Naive thymus-derived CD4-positive, alpha-beta T cell (primary cell): ENCODE measurements around the gene GSX2. TPM values are rescaled to one million over a fixed set of nuclear protein-coding genes. Genes with fewer than 3 reads are reported as not detected.
"Not testable (repeated sequence)": the region's sequence is repeated elsewhere in the genome, so short reads cannot be mapped to it uniquely, and the experiment has no call there.

Experiments used
- ATAC-seq: fragments of 150-1000 bp; cut with Tn5 transposase; 2 replicates; pipeline ENCODE4 v1.10.0; 2021; ENCODE audit warnings: mild to moderate bottlenecking, moderate library complexity
- CTCF ChIA-PET: fragments of 350-600 bp; sonication (Branson Sonifier 250); formaldehyde crosslinking; loops from one replicate; lab custom pipeline; 2021; ENCODE audit warnings: antibody characterized with exemption; lab: Charles Lee
- POLR2A ChIA-PET: fragments of 350-600 bp; sonication (Branson Sonifier 250); formaldehyde crosslinking; loops from one replicate; lab custom pipeline; 2021; ENCODE audit warnings: antibody characterized with exemption, inconsistent platforms; lab: Charles Lee
- DNase-seq, 9 donors: peaks; one replicate each; pipeline versions ENCODE4 v3.0.0 to v3.0.0-alpha.2; 2020 to 2022; ENCODE audit warnings: mixed read lengths in 1 of 9
- H3K27ac ChIP-seq: one replicate; pipeline ENCODE4 v1.7.0; 2013; ENCODE audit warnings: mild to moderate bottlenecking, low read depth, low read length, moderate library complexity
- H3K27me3 ChIP-seq, 2 donors: one replicate each; pipeline ENCODE4 v1.7.0; 2013; ENCODE audit warnings: low read length in 2 of 2, mild to moderate bottlenecking in 2 of 2, moderate library complexity in 2 of 2; ENCODE audit not compliant: control insufficient read depth in 2 of 2, insufficient read depth in 2 of 2
- H3K36me3 ChIP-seq, 3 experiments: 1 replicate in 2 of 3; 2 replicates in 1 of 3; pipeline ENCODE4 v1.7.0; 2013; ENCODE audit warnings: low read length in 3 of 3, mild to moderate bottlenecking in 3 of 3, moderate library complexity in 1 of 3; ENCODE audit not compliant: insufficient read depth in 3 of 3, control insufficient read depth in 2 of 3
- H3K4me1 ChIP-seq, 2 donors: one replicate each; pipeline ENCODE4 v1.7.0; 2013; ENCODE audit warnings: low read length in 2 of 2, mild to moderate bottlenecking in 2 of 2, moderate library complexity in 1 of 2; ENCODE audit not compliant: control insufficient read depth in 2 of 2, insufficient read depth in 2 of 2
- H3K4me3 ChIP-seq: 2 replicates; pipeline ENCODE4 v1.7.0; 2013; ENCODE audit warnings: mild to moderate bottlenecking, low read length
- H3K9me3 ChIP-seq, 3 experiments: 1 replicate in 2 of 3; 2 replicates in 1 of 3; pipeline ENCODE4 v1.7.0; 2013; ENCODE audit warnings: low read length in 3 of 3; ENCODE audit not compliant: control insufficient read depth in 2 of 3
- H3K27ac Mint-ChIP-seq, 9 donors: one replicate each; pipeline ENCODE4 v1.8.0; 2020 to 2022; ENCODE audit warnings: mixed read lengths in 9 of 9, mild to moderate bottlenecking in 8 of 9, moderate library complexity in 5 of 9, inconsistent platforms in 2 of 9
- H3K27me3 Mint-ChIP-seq, 5 donors: one replicate each; pipeline ENCODE4 v1.8.0; 2021 to 2022; ENCODE audit warnings: mixed read lengths in 5 of 5, mild to moderate bottlenecking in 1 of 5
- H3K36me3 Mint-ChIP-seq, 5 donors: one replicate each; pipeline ENCODE4 v1.8.0; 2020 to 2022; ENCODE audit warnings: mixed read lengths in 5 of 5, mild to moderate bottlenecking in 3 of 5, inconsistent platforms in 1 of 5
- H3K4me1 Mint-ChIP-seq, 7 donors: one replicate each; pipeline ENCODE4 v1.8.0; 2020 to 2022; ENCODE audit warnings: mixed read lengths in 7 of 7, mild to moderate bottlenecking in 3 of 7, inconsistent platforms in 1 of 7
- H3K4me3 Mint-ChIP-seq, 10 donors: one replicate each; pipeline ENCODE4 v1.8.0; 2020 to 2022; ENCODE audit warnings: mild to moderate bottlenecking in 10 of 10, mixed read lengths in 10 of 10, moderate library complexity in 6 of 10, inconsistent platforms in 2 of 10
- H3K9me3 Mint-ChIP-seq, 11 donors: one replicate each; pipeline ENCODE4 v1.8.0; 2020 to 2022; ENCODE audit warnings: mixed read lengths in 11 of 11, mild to moderate bottlenecking in 4 of 11, inconsistent platforms in 1 of 11, moderate library complexity in 1 of 11
- intact Hi-C, 2 donors: fragments of 100-400 bp; cut with micrococcal nuclease; formaldehyde crosslinking; loops; one replicate each; pipeline ENCODE4 v1.15.1; 2023
- polyA plus RNA-seq, 2 donors: library from polyadenylated mRNA; unstranded; fragments of 300-500 nt; fragmentation: Illumina TruSeq; gene quantifications; one replicate each; pipeline ENCODE4 v1.2.3, GENCODE V29; 2021
- total RNA-seq, 6 experiments: library from RNA in 5 of 6; stranded (reverse) in 5 of 6; gene quantifications; 1 replicate in 5 of 6; 2 replicates in 1 of 6; pipeline ENCODE4 v1.2.3 and lab custom pipeline; 2021 to 2026

GSX2 gene
- total and polyA plus RNA-seq, 7 experiments from 2014 or later: not detected

DNA sequence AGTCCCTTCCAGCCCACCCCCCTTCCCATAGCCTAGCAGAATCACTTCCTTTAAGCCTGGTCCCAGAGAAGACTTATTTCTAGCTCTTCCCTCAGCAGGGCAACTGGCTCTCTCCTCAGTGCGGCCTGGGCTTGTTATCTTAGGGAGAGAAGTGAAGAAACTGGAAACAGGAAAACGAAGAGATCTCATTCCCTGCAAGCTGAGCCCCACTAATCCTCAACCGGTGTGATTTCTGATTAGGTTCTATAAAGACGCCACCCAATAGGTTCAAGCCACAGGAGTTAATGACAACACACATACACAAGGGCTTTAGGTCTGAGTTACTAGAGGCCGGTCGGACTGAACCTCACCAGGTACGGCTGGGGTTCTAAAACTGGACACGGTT is 3.2 kb downstream of the GSX2 start:
- H3K36me3 ChIP-seq: no peaks in the 10 kb centered on the region
- H3K27ac ChIP-seq: no peak overlapping the region
- no peak overlapping the region for H3K4me3 Mint-ChIP-seq
- no peaks in the 10 kb centered on the region for H3K9me3 ChIP-seq
- intact Hi-C loops: loop anchor here in 1 of 2 donors (10.0 kb wide), 1 partner anchor 908 kb away; no protein-coding TSS in a partner anchor
- peaks cover 18 to 41% of the 10 kb centered on the region in 2 donors for H3K27me3 ChIP-seq
- ChIA-PET POLR2A (no interaction called here), CTCF (no interaction called here)
- DNase-seq: no peak
- no peak overlapping the region for H3K4me3 ChIP-seq
- H3K27me3 Mint-ChIP-seq: peaks cover 71 to 88% (median 80%) of the 10 kb centered on the region in 5 donors
- H3K27ac Mint-ChIP-seq: no peak overlapping the region
- no peak for ATAC-seq
- H3K4me1 ChIP-seq: peaks cover 20 to 27% of the 10 kb centered on the region in 2 donors
- no peaks in the 10 kb centered on the region for H3K9me3 Mint-ChIP-seq
- H3K36me3 Mint-ChIP-seq: peaks cover 0 to 8% (median 0%) of the 10 kb centered on the region in 5 donors
- peaks cover 25 to 58% (median 40%) of the 10 kb centered on the region in 7 donors for H3K4me1 Mint-ChIP-seq

DNA sequence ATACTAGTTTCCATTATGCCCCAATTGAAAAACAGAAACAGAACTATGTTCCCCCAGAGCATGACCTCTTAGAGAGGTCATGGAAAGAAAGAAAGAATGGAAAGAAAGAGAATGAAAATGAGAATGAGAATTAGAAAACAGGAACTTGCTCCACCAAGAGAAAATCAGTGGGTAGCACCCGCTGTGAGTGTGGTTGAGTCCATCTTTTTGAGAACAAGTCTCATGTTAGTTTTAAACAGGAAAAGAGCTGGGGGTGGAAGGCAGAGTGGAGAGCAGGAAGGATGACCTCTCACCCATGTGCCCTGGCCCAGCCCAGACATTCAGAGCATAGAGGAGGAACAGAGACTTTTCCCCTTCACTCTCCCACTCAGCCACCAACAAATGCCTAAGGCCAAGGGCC is 4.9 kb downstream of the GSX2 start:
- CTCF ChIA-PET: no interaction called here
- DNase-seq: no peak
- peaks cover 18 to 44% of the 10 kb centered on the region in 2 donors for H3K27me3 ChIP-seq
- no peak for ATAC-seq
- Mint-ChIP-seq H3K36me3 (peaks cover 0 to 8% (median 0%) of the 10 kb centered on the region in 5 donors), H3K27ac (no peak overlapping the region), H3K9me3 (peaks cover 0 to under 1% (median 0%) of the 10 kb centered on the region in 11 donors), H3K4me1 (peaks cover 20 to 60% (median 41%) of the 10 kb centered on the region in 7 donors), H3K4me3 (no peak overlapping the region), H3K27me3 (peaks cover 69 to 88% (median 78%) of the 10 kb centered on the region in 5 donors)
- intact Hi-C loops: loop anchor here in 1 of 2 donors (10.0 kb wide), 1 partner anchor 910 kb away; no protein-coding TSS in a partner anchor
- H3K4me3 ChIP-seq: no peak overlapping the region
- H3K4me1 ChIP-seq: peaks cover 13 to 25% of the 10 kb centered on the region in 2 donors
- no peaks in the 10 kb centered on the region for H3K9me3 ChIP-seq
- H3K36me3 ChIP-seq: no peaks in the 10 kb centered on the region
- POLR2A ChIA-PET: no interaction called here
- no peak overlapping the region for H3K27ac ChIP-seq

DNA sequence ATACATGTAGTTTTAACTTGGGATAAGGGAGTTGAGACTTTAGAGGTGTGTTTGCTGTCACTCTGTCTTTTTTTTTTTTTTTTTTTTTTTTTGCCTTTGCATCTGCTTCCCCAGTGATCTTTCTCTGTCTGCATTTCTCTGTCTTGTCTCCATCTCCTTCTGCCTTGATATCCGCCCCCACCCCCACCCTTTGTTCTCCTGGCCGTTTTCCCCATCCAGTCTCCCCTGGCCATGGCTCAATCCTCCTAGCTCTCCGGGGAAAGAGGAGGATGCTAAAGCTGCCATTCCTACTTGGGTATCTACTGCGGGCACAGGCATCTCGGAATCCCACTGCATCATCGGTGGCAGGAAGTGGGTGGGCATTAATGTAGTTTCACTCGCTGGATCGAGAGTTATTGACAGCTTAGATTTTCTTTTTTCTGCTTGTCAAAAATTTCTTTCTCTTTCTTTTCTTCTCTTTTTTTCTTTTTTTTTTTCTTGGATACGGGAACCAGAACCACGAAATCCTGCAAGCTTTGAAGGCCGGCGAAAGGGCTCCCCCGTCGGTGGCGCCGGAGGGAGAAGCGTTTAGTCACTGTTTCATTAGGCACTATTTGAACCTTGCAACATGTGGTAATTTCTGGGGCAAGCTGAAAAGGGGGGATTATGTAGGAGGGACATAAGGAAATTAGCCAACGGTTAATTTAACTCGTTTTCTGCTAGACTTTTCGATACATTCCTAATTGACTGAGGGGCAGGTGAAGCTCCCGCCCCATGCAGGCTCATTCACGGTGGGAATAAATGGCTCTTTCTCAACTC is 8.2 kb downstream of the GSX2 start:
- peak overlapping the region; percentile 7 for H3K4me3 ChIP-seq
- POLR2A ChIA-PET: interaction anchor here (1.2 kb wide), 1 partner anchor 45 kb away, joined by 4 read pairs; no protein-coding TSS in a partner anchor

DNA sequence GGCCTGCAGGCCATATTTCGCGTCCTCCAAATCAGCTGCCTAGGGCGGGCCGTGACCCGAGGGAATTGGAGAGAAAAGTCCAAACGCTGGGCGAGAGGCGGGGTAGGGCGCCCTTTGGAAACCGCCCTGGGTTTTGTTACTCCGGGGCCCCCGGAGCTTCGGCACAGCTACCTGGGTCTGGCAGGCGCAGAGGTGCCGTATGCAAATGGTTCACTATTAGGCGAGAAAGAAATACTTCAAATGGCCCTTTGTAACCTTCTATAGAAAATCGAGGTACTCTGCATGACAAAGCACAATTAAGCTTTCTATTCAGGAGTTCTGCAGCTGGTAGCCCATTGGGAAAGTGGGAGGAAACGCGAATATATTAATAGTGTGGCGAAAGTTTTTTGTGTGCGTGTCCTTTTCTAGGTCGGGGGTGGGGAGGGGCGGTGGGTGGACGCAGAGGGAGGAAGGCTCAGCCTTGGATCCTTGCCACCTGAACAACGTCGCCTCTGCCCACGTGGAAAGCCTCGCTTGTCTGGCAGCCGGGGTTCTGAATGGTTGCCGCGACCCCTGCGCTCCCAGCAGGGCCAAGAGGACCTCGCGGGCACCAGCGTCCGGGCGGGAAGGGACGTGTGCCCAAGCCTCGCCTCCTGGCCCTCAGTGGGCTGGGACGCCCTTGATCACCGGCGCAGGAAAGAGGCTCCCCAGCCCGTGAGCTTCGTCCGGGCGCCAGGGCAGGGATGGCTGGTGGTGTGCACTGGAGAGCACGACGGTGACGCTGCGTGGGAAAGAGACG is 9.5 kb downstream of the GSX2 start:
- peaks cover 16 to 42% (median 30%) of the 10 kb centered on the region in 7 donors for H3K4me1 Mint-ChIP-seq
- H3K27ac Mint-ChIP-seq: no peak overlapping the region
- CTCF ChIA-PET: interaction anchor here (0.8 kb wide), 1 partner anchor 12 kb away, joined by 4 read pairs; no protein-coding TSS in a partner anchor
- peaks cover 0 to 7% (median 0%) of the 10 kb centered on the region in 11 donors for H3K9me3 Mint-ChIP-seq
- DNase-seq: no peak
- peaks cover 5 to 16% of the 10 kb centered on the region in 2 donors for H3K4me1 ChIP-seq
- intact Hi-C loops: loop anchor here in 1 of 2 donors (2.0 to 10.0 kb wide), 2 partner anchors 117 to 915 kb away; no protein-coding TSS in a partner anchor
- POLR2A ChIA-PET: no interaction called here
- no peak overlapping the region for H3K27ac ChIP-seq
- H3K36me3 ChIP-seq: no peaks in the 10 kb centered on the region
- no peaks in the 10 kb centered on the region for H3K9me3 ChIP-seq
- H3K27me3 Mint-ChIP-seq: peaks cover 66 to 85% (median 80%) of the 10 kb centered on the region in 5 donors
- H3K27me3 ChIP-seq: peaks cover 4 to 42% of the 10 kb centered on the region in 2 donors
- no peak for ATAC-seq
- no peaks in the 10 kb centered on the region for H3K36me3 Mint-ChIP-seq
- H3K4me3 ChIP-seq: no peak overlapping the region
- peak overlapping the region in 7 of 10 donors; percentile 12 to 86 (median 19) for H3K4me3 Mint-ChIP-seq

More for the DNA sequence above, 8.2 kb downstream of the GSX2 start:
- CTCF ChIA-PET: interaction anchor here (0.8 kb wide), 1 partner anchor 10 kb away, joined by 4 read pairs; no protein-coding TSS in a partner anchor
- H3K36me3 Mint-ChIP-seq: no peaks in the 10 kb centered on the region
- ATAC-seq (no peak), DNase-seq (no peak)
- Histone ChIP-seq H3K27me3 (peaks cover 4 to 46% of the 10 kb centered on the region in 2 donors), H3K36me3 (no peaks in the 10 kb centered on the region), H3K4me1 (peaks cover 5 to 16% of the 10 kb centered on the region in 2 donors), H3K27ac (no peak overlapping the region), H3K9me3 (no peaks in the 10 kb centered on the region)
- intact Hi-C loops: loop anchor here (1.0 to 10.0 kb wide), 4 partner anchors 11 to 913 kb away; no protein-coding TSS in a partner anchor
- H3K4me1 Mint-ChIP-seq: peaks cover 16 to 48% (median 32%) of the 10 kb centered on the region in 7 donors
- peaks cover 0 to 7% (median 0%) of the 10 kb centered on the region in 11 donors for H3K9me3 Mint-ChIP-seq
- H3K4me3 Mint-ChIP-seq: peak overlapping the region; percentile 17 to 86 (median 76)
- peak overlapping the region in 1 of 9 donors; percentile 10 for H3K27ac Mint-ChIP-seq
- H3K27me3 Mint-ChIP-seq: peaks cover 74 to 88% (median 81%) of the 10 kb centered on the region in 5 donors

DNA sequence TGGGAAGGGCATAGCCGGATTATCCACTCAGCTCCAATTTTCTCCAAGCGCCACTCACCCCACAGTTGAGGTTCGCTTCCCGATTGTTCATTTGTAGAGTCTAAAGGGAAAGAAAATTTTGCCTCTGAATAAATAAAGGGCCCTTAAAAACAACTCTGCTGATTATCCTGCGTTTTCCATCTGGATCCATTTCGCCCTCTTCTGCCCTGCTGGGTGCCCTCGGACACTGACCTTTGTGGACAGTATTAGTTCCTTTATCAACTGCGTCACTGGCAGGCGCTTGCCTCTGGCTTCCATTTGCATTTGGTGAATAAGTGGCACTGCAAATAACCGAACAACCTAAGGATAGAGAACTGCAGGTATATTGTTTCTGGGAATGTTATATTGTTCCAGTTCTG is 10.1 kb downstream of the GSX2 start:
- H3K4me3 ChIP-seq: no peak overlapping the region
- ChIA-PET CTCF (no interaction called here), POLR2A (no interaction called here)
- Mint-ChIP-seq H3K4me1 (peaks cover 11 to 39% (median 30%) of the 10 kb centered on the region in 7 donors), H3K27ac (no peak overlapping the region), H3K36me3 (no peaks in the 10 kb centered on the region), H3K27me3 (peaks cover 62 to 85% (median 79%) of the 10 kb centered on the region in 5 donors), H3K4me3 (peak overlapping the region in 7 of 10 donors; percentile 9 to 37 (median 15)), H3K9me3 (peaks cover 0 to 7% (median 0%) of the 10 kb centered on the region in 11 donors)
- DNase-seq: no peak
- peaks cover 5 to 16% of the 10 kb centered on the region in 2 donors for H3K4me1 ChIP-seq
- no peak overlapping the region for H3K27ac ChIP-seq
- H3K36me3 ChIP-seq: no peaks in the 10 kb centered on the region
- ATAC-seq: no peak
- H3K9me3 ChIP-seq: no peaks in the 10 kb centered on the region
- H3K27me3 ChIP-seq: peaks cover 4 to 36% of the 10 kb centered on the region in 2 donors
- intact Hi-C loops: no loop called here

DNA sequence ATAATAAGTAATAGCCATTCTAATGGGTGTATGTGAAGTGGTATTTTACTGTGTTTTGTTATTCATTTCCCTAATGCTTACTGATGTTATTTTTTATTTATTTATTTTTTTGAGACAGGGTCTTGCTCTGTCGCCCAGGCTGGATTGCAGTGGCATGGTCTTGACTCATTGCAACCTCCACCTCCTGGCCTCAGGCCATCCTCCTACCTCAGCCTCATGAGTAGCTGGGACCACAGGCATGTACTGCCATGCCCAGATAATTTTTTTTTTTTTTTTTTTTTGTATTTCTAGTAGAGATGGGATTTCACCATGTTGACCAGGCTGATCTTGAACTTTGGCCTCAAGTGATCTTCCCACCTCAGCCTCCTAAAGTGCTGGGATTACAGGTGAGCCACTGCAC is 13.2 kb downstream of the GSX2 start:
- H3K36me3 ChIP-seq, POLR2A ChIA-PET, H3K27ac ChIP-seq, ATAC-seq, H3K36me3 Mint-ChIP-seq, H3K4me3 Mint-ChIP-seq, DNase-seq, H3K9me3 Mint-ChIP-seq, H3K4me3 ChIP-seq, H3K27ac Mint-ChIP-seq, intact Hi-C loops, CTCF ChIA-PET, H3K9me3 ChIP-seq: not testable (repeated sequence)
- peaks cover 41 to 76% (median 73%) of the 10 kb centered on the region in 5 donors for H3K27me3 Mint-ChIP-seq
- H3K4me1 Mint-ChIP-seq: peaks cover 7 to 26% (median 23%) of the 10 kb centered on the region in 7 donors
- Histone ChIP-seq H3K27me3 (peaks cover 4 to 31% of the 10 kb centered on the region in 2 donors), H3K4me1 (peaks cover 5 to 14% of the 10 kb centered on the region in 2 donors)
